DOHH2 (cell line): ENCODE data around the gene FBXW7.

Source experiments
- CTCF ChIP-seq: fragments of 200-600 bp; sonication (generic); IDR thresholded peaks from one replicate; pipeline ENCODE4 v1.5.1; 2014; ENCODE audit warnings: antibody characterized with exemption, mild to moderate bottlenecking, low read depth, low read length; ENCODE audit not compliant: poor library complexity, severe bottlenecking
- EZH2phosphoT487 ChIP-seq: fragments of 200-600 bp; sonication (generic); IDR thresholded peaks from 2 replicates; pipeline ENCODE4 v1.6.1; 2017; ENCODE audit warnings: borderline replicate concordance, mild to moderate bottlenecking, antibody characterized with exemption, low read length, moderate library complexity, mixed read lengths

- TF ChIP-seq CTCF: no peak
- no peak for TF ChIP-seq EZH2phosphoT487
These were observed 161.7 kb downstream of the FBXW7 start for GRCh38 chr4:152374153-152374552.
